GM12874 (cell line): ENCODE measurements around the gene DUSP6.

Experiments used
- CTCF ChIP-seq: IDR thresholded peaks from 2 replicates; pipeline ENCODE4 v1.5.1; 2011; ENCODE audit warnings: low read depth, mild to moderate bottlenecking, control low read depth, low read length, moderate library complexity; ENCODE audit not compliant: insufficient read depth

DUSP6 gene

GRCh38 chr12:89344043-89344861, 8.0 kb downstream of the DUSP6 start:
- TF ChIP-seq CTCF, result no peak

- TF ChIP-seq CTCF, result no peak
Measured at GRCh38 chr12:89343127-89343526, 9.2 kb downstream of the DUSP6 start.

GRCh38 chr12:89340861-89341260, 11.4 kb downstream of the DUSP6 start:
- no peak for TF ChIP-seq CTCF

GRCh38 chr12:89339526-89339925, 12.8 kb downstream of the DUSP6 start:
- TF ChIP-seq CTCF, result no peak

GRCh38 chr12:89335452-89336244, 16.7 kb downstream of the DUSP6 start:
- TF ChIP-seq CTCF, result no peak

GRCh38 chr12:89334548-89335169, 17.6 kb downstream of the DUSP6 start:
- no peak for TF ChIP-seq CTCF
